Panc1 (cell line): ENCODE measurements around the gene MTA1. TPM values are rescaled to one million over a fixed set of nuclear protein-coding genes. Genes with fewer than 3 reads are reported as not detected.

Experiments used
- ATAC-seq: fragments of 200-7000 bp; cut with Tn5 transposase; 2 replicates; pipeline ENCODE4 v1.9.1; 2020; ENCODE audit warnings: mild to moderate bottlenecking, moderate library complexity
- BruUV-seq: library from RNA; stranded (reverse); fragments of 400-500 nt; replicated peaks from 2 replicates; lab custom pipeline; 2021; lab: Mats Ljungman, UMichigan
- CTCF ChIA-PET: fragments of 300-600 bp; sonication (Branson Sonifier 250); formaldehyde crosslinking; loops from one replicate; lab custom pipeline; 2022; ENCODE audit warnings: antibody characterized with exemption; lab: Charles Lee
- POLR2A ChIA-PET: fragments of 300-600 bp; sonication (Branson Sonifier 250); formaldehyde crosslinking; loops from one replicate; lab custom pipeline; 2022; ENCODE audit warnings: antibody characterized with exemption; lab: Charles Lee
- DNase-seq: peaks from one replicate; pipeline ENCODE4 v3.0.0-alpha.2; 2010; ENCODE audit warnings: low read depth, low spot score
- H3K27ac ChIP-seq: 2 replicates; pipeline ENCODE4 v1.5.1; 2011; ENCODE audit warnings: mild to moderate bottlenecking, low read length, inconsistent platforms
- H3K27me3 ChIP-seq: fragments of 200-500 bp; sonication (Bioruptor generic); 2 replicates; pipeline ENCODE4 v1.6.0; 2014; ENCODE audit warnings: low read length, inconsistent platforms; ENCODE audit not compliant: control insufficient read depth, insufficient read depth
- H3K36me3 ChIP-seq: fragments of 200-500 bp; sonication (Bioruptor generic); 2 replicates; pipeline ENCODE4 v1.5.1; 2014; ENCODE audit warnings: inconsistent platforms, mild to moderate bottlenecking, low read length, moderate library complexity; ENCODE audit not compliant: control insufficient read depth, insufficient read depth
- H3K4me1 ChIP-seq: 2 replicates; pipeline ENCODE4 v1.5.1; 2011; ENCODE audit warnings: inconsistent platforms, mild to moderate bottlenecking, low read length, moderate library complexity; ENCODE audit not compliant: control insufficient read depth, insufficient read depth
- H3K4me3 ChIP-seq, 2 experiments: 2 replicates each; pipeline ENCODE4 v1.5.1; 2011 to 2012; ENCODE audit warnings: low read depth in 2 of 2, low read length in 2 of 2, mild to moderate bottlenecking in 2 of 2, inconsistent platforms in 1 of 2, moderate library complexity in 1 of 2
- H3K9me3 ChIP-seq: fragments of 200-500 bp; sonication (Bioruptor generic); 2 replicates; pipeline ENCODE4 v1.5.1; 2014; ENCODE audit warnings: low read depth, mild to moderate bottlenecking, inconsistent platforms, low read length, moderate library complexity; ENCODE audit not compliant: control insufficient read depth, insufficient read depth
- CTCF ChIP-seq: fragments of 450-650 bp; IDR thresholded peaks from 2 replicates; pipeline ENCODE4 v1.5.1; 2017; ENCODE audit warnings: mild to moderate bottlenecking
- POLR2AphosphoS5 ChIP-seq: IDR thresholded peaks from 2 replicates; pipeline ENCODE4 v1.6.1; 2012; ENCODE audit warnings: mild to moderate bottlenecking, low read depth, low read length, moderate library complexity
- REST ChIP-seq, 2 experiments: IDR thresholded peaks; 2 replicates each; pipeline ENCODE4 v1.6.1; 2011 to 2012; ENCODE audit warnings: low read depth in 2 of 2, control low read depth in 1 of 2, low read length in 1 of 2, mild to moderate bottlenecking in 1 of 2, moderate library complexity in 1 of 2; ENCODE audit not compliant: insufficient read depth in 1 of 2
- SIN3A ChIP-seq: IDR thresholded peaks from 2 replicates; pipeline ENCODE4 v1.6.1; 2012; ENCODE audit warnings: low read depth, mild to moderate bottlenecking, low read length, moderate library complexity, borderline replicate concordance; ENCODE audit not compliant: insufficient read depth
- TCF7L2 ChIP-seq: IDR thresholded peaks from 2 replicates; pipeline ENCODE4 v1.6.1; 2011; ENCODE audit warnings: mild to moderate bottlenecking, low read depth, low read length, inconsistent platforms
- in situ Hi-C: cut with HindIII; loops from 2 replicates; pipeline ENCODE4 v1.10.0; 2016; ENCODE audit warnings: low sequenced_read_pairs, low pct_unique_long_range_greater_than_20kb
- intact Hi-C: fragments of 100-400 bp; cut with micrococcal nuclease; formaldehyde crosslinking; loops from one replicate; pipeline ENCODE4 v1.10.0; 2022; ENCODE audit not compliant: unreplicated experiment
- total RNA-seq: library from RNA; stranded (reverse); gene quantifications from one replicate; pipeline ENCODE4 v1.2.1, GENCODE V29; 2021; ENCODE audit not compliant: unreplicated experiment

The MTA1 gene
- total RNA-seq, 1 experiment from 2014 or later = 105 TPM

GRCh38 chr14:105456736-105457617 lies 37.4 kb downstream of the MTA1 start:
- Histone ChIP-seq H3K9me3 (no peaks in the 10 kb centered on the region), H3K27ac (no peak overlapping the region), H3K4me1 (no peaks in the 10 kb centered on the region), H3K27me3 (no peaks in the 10 kb centered on the region), H3K36me3 (no peaks in the 10 kb centered on the region), H3K4me3 (no peak overlapping the region)
- no TSS peak for BruUV-seq
- ChIA-PET POLR2A (no interaction called here), CTCF (interaction anchor here (1.0 kb wide), 2 partner anchors 15 to 33 kb away, joined by 3 read pairs; no protein-coding TSS in a partner anchor)
- in situ Hi-C loops = no loop called here
- intact Hi-C loops = no loop called here
- TF ChIP-seq POLR2AphosphoS5 = no peak
- no peak for TF ChIP-seq TCF7L2
- no peak for TF ChIP-seq REST (IDR thresholded peaks at IDR 0.05; ENCODE audit: insufficient read depth in 1 of 2, low read depth in 2 of 2, low read length in 1 of 2)
- no peak for TF ChIP-seq CTCF
- TF ChIP-seq SIN3A = no peak
- ATAC-seq = peak; percentile 23
- DNase-seq = no peak

GRCh38 chr14:105458010-105458409 lies 38.4 kb downstream of the MTA1 start:
- ChIA-PET POLR2A (no interaction called here), CTCF (no interaction called here)
- no peaks in the 10 kb centered on the region for H3K9me3 ChIP-seq
- H3K4me1 ChIP-seq = no peaks in the 10 kb centered on the region
- TF ChIP-seq POLR2AphosphoS5 (no peak), TCF7L2 (no peak), SIN3A (no peak), CTCF (no peak), REST (IDR thresholded peaks at IDR 0.05; ENCODE audit: insufficient read depth in 1 of 2, low read depth in 2 of 2, low read length in 1 of 2) (no peak)
- BruUV-seq = no TSS peak
- in situ Hi-C loops = no loop called here
- H3K27me3 ChIP-seq = no peaks in the 10 kb centered on the region
- ATAC-seq (no peak), DNase-seq (no peak)
- intact Hi-C loops = no loop called here
- no peak overlapping the region for H3K4me3 ChIP-seq
- no peak overlapping the region for H3K27ac ChIP-seq
- no peaks in the 10 kb centered on the region for H3K36me3 ChIP-seq
